Posterior cingulate gyrus (tissue), 11 donors: ENCODE data around the gene BCL2.

Experiments used
- DNase-seq, 10 donors: peaks; one replicate each; pipeline versions ENCODE4 v3.0.0 to v3.0.0-alpha.2; 2020 to 2021; ENCODE audit warnings: mixed read lengths in 3 of 10
- intact Hi-C: fragments of 100-400 bp; cut with DNase I; formaldehyde crosslinking; loops from one replicate; pipeline ENCODE4 v1.15.1; 2023

The BCL2 gene

GRCh38 chr18:63313396-63313917 lies 6.1 kb downstream of the BCL2 start:
- intact Hi-C loops: no loop called here
- DNase-seq: no peak

- intact Hi-C loops: no loop called here
- DNase-seq: no peak
Measured at GRCh38 chr18:63312737-63313395, 6.7 kb downstream of the BCL2 start.

- intact Hi-C loops: no loop called here
- no peak for DNase-seq
Measured at GRCh38 chr18:63312019-63312409, 7.6 kb downstream of the BCL2 start.

- intact Hi-C loops: no loop called here
- no peak for DNase-seq
Measured at GRCh38 chr18:63311118-63312018, 8.2 kb downstream of the BCL2 start.

- intact Hi-C loops: no loop called here
Measured at GRCh38 chr18:63309422-63309821, 10.1 kb downstream of the BCL2 start.

GRCh38 chr18:63307551-63308200 lies 11.9 kb downstream of the BCL2 start:
- intact Hi-C loops: no loop called here
- DNase-seq: no peak

More at GRCh38 chr18:63309422-63309821, 10.1 kb downstream of the BCL2 start:
- no peak for DNase-seq

GRCh38 chr18:63306819-63307550 lies 12.6 kb downstream of the BCL2 start:
- DNase-seq: no peak
- intact Hi-C loops: no loop called here

GRCh38 chr18:63306249-63306648 lies 13.3 kb downstream of the BCL2 start:
- no peak for DNase-seq
- intact Hi-C loops: no loop called here

GRCh38 chr18:63303547-63303946 lies 16.0 kb downstream of the BCL2 start:
- no peak for DNase-seq
- intact Hi-C loops: no loop called here

GRCh38 chr18:63302636-63303405 lies 16.7 kb downstream of the BCL2 start:
- intact Hi-C loops: no loop called here
- DNase-seq: no peak

GRCh38 chr18:63302220-63302619 lies 17.3 kb downstream of the BCL2 start:
- DNase-seq: no peak
- intact Hi-C loops: no loop called here

GRCh38 chr18:63301434-63301833 lies 18.1 kb downstream of the BCL2 start:
- no peak for DNase-seq
- intact Hi-C loops: no loop called here

- intact Hi-C loops: no loop called here
- no peak for DNase-seq
Measured at GRCh38 chr18:63299837-63300745, 19.5 kb downstream of the BCL2 start.

GRCh38 chr18:63298400-63299365 lies 20.9 kb downstream of the BCL2 start:
- intact Hi-C loops: no loop called here
- DNase-seq: no peak

- peak in 2 of 10 donors; percentile 48 to 68 for DNase-seq
- intact Hi-C loops: no loop called here
Measured at GRCh38 chr18:63297687-63298399, 21.7 kb downstream of the BCL2 start.

GRCh38 chr18:63293935-63294334 lies 25.6 kb downstream of the BCL2 start:
- intact Hi-C loops: no loop called here
- peak in 3 of 10 donors; percentile 23 to 80 (median 38) for DNase-seq
